GM18520 (cell line): ENCODE results near the gene VAMP4.

Experiments
- ATAC-seq: cut with Tn5 transposase; IDR thresholded peaks from one replicate; pipeline ENCODE4 v1.9.1; 2021; ENCODE audit not compliant: unreplicated experiment

Gene VAMP4

DNA sequence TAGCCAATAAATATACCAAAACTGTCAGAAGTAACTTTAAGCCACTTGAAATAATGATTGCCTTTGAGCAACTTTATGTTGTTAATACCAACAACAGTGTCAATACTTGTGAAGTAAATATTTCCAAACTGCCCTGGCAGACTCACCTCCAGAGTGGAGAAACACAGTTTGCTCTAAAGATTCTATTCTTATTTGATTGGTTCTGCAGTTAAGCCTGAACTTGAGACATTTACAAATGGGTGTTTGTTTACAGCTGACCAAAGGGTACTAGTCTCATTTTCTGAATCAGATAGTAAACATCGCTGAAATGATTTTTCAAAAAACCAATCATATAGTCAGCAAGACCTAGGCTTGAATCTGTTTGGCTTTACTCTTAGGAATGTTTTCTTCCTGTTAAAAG lies 88.1 kb downstream of the VAMP4 start:
- ATAC-seq, result no peak

DNA sequence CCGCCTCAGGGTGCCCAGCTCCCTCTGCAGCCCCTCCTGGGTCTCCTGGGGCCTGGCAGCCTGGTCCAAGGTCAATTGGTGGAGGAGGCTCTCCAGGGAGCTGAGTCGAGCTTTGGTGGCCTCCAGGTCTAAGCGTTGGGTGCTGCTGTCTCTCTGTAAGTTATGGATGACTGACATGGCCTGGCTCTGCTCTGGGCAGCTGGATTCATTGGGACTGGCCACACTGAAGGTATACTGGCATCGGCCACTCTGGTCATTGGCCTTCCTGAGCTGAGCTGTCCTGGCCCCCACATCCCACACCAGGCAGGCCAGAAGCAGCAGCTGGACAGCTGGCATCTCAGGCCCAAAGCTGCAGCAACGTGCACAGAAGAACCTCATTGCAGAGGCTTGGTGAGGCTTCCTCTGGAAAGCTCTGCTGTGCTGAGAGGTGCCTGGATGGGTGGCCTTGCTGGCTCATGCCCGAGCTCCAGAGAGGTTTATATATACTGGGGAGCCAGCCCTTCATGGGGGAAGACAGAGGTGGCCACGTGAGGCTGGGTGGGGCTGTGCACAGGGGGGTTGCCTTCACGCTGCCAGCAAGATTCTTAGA lies 89.5 kb downstream of the VAMP4 start, which contains the start of gene MYOC:
TSS of gene MYOC (minus strand) at position 455 of the 589 bp plus-strand sequence. CDS start at position 378, 77 bp downstream.
- ATAC-seq, result no peak
